OCI-LY1 (cell line): ENCODE measurements around the gene GTF2I.

ENCODE experiments used
- EZH2 ChIP-seq: fragments of 200-600 bp; sonication (generic), shearing (Covaris generic); IDR thresholded peaks from 2 replicates; pipeline ENCODE4 v1.8.0; 2017; ENCODE audit warnings: borderline replicate concordance, mixed run types, mild to moderate bottlenecking, antibody characterized with exemption, low read length, moderate library complexity, mixed read lengths
- TF ChIP-seq, protein P1 (sequence below): fragments of 200-600 bp; sonication (generic), shearing (Covaris generic); IDR thresholded peaks from 2 replicates; pipeline ENCODE4 v1.5.1; 2017; ENCODE audit warnings: mild to moderate bottlenecking, antibody characterized with exemption, low read length, moderate library complexity, mixed read lengths

DNA sequence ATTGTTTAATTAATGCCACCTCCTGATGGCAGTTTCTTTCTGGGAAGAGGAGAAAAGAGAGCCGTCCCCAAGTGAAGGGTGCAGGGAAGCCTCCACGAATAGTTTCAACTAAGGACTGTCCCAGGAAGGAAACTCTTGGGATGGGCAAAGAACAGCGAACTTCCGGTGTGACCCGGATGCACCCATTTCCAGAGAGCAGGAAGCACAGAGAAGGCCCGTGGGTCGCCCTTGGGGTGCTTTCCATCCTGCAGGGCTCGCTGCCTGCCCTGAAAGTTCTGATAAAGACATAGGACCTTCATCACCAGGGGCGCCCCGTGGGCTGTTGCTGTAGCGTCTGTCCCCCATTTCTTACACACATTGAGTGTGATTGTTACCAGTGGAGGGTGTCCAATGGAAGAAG is 27.0 kb downstream of the GTF2I start:
- TF ChIP-seq, protein P1, sequence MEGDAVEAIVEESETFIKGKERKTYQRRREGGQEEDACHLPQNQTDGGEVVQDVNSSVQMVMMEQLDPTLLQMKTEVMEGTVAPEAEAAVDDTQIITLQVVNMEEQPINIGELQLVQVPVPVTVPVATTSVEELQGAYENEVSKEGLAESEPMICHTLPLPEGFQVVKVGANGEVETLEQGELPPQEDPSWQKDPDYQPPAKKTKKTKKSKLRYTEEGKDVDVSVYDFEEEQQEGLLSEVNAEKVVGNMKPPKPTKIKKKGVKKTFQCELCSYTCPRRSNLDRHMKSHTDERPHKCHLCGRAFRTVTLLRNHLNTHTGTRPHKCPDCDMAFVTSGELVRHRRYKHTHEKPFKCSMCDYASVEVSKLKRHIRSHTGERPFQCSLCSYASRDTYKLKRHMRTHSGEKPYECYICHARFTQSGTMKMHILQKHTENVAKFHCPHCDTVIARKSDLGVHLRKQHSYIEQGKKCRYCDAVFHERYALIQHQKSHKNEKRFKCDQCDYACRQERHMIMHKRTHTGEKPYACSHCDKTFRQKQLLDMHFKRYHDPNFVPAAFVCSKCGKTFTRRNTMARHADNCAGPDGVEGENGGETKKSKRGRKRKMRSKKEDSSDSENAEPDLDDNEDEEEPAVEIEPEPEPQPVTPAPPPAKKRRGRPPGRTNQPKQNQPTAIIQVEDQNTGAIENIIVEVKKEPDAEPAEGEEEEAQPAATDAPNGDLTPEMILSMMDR, result no peak
- TF ChIP-seq EZH2, result no peak
